BLaER1 (cell line): ENCODE data around the gene CD19.
A peak's percentile ranks its signal among the peaks of the same experiment; 100 is the strongest.
"Not testable (repeated sequence)": the region's sequence is repeated elsewhere in the genome, so short reads cannot be mapped to it uniquely, and the experiment has no call there.

Source experiments
- H3K27ac ChIP-seq: shearing (Covaris generic); formaldehyde crosslinking; 2 replicates; pipeline ENCODE4 v1.8.1; 2022
- H3K27me3 ChIP-seq: shearing (Covaris generic); formaldehyde crosslinking; 2 replicates; pipeline ENCODE4 v1.8.1; 2022
- H3K36me3 ChIP-seq: shearing (Covaris generic); formaldehyde crosslinking; 2 replicates; pipeline ENCODE4 v1.8.1; 2022
- H3K4me1 ChIP-seq: shearing (Covaris generic); formaldehyde crosslinking; 2 replicates; pipeline ENCODE4 v1.8.1; 2022
- H3K4me2 ChIP-seq: shearing (Covaris generic); formaldehyde crosslinking; 2 replicates; pipeline ENCODE4 v1.8.1; 2022
- H3K4me3 ChIP-seq: shearing (Covaris generic); formaldehyde crosslinking; 2 replicates; pipeline ENCODE4 v1.8.1; 2022
- H3K9ac ChIP-seq: shearing (Covaris generic); formaldehyde crosslinking; 2 replicates; pipeline ENCODE4 v1.8.1; 2022
- H3K9me3 ChIP-seq: shearing (Covaris generic); formaldehyde crosslinking; 2 replicates; pipeline ENCODE4 v1.8.1; 2022
- H4K20me1 ChIP-seq: shearing (Covaris generic); formaldehyde crosslinking; 2 replicates; pipeline ENCODE4 v1.8.1; 2022
- Cebpa-rat ChIP-seq: shearing (Covaris generic); IDR thresholded peaks from 2 replicates; pipeline ENCODE4 v1.8.1; 2022

Gene CD19

GRCh38 chr16:28933171-28933570 lies 1.4 kb downstream of the CD19 start:
- Histone ChIP-seq H3K27me3 (no peaks in the 10 kb centered on the region), H3K36me3 (peaks cover 52% of the 10 kb centered on the region), H3K4me2 (peak overlapping the region; percentile 99), H3K4me3 (peak overlapping the region; percentile 93), H4K20me1 (peaks cover 33% of the 10 kb centered on the region), H3K9me3 (no peaks in the 10 kb centered on the region), H3K27ac (peak overlapping the region; percentile 99), H3K4me1 (peaks cover 77% of the 10 kb centered on the region), H3K9ac (peak overlapping the region; percentile 99)
- no peak for TF ChIP-seq Cebpa-rat

GRCh38 chr16:28935346-28935745 lies 3.6 kb downstream of the CD19 start:
- Histone ChIP-seq H3K36me3 (peaks cover 74% of the 10 kb centered on the region), H4K20me1 (peaks cover 50% of the 10 kb centered on the region), H3K27ac (no peak overlapping the region), H3K27me3 (no peaks in the 10 kb centered on the region), H3K4me1 (peaks cover 55% of the 10 kb centered on the region), H3K4me2 (peak overlapping the region; percentile 99), H3K9ac (no peak overlapping the region), H3K9me3 (no peaks in the 10 kb centered on the region), H3K4me3 (no peak overlapping the region)
- TF ChIP-seq Cebpa-rat: no peak

- peak overlapping the region; percentile 99 for H3K4me2 ChIP-seq
- no peak for TF ChIP-seq Cebpa-rat
- H3K9ac ChIP-seq: peak overlapping the region; percentile 29; the same call in 1 of the 2 replicates
- no peak overlapping the region for H3K4me3 ChIP-seq
- H3K27ac ChIP-seq: peak overlapping the region; percentile 35; the same call in 1 of the 2 replicates
- peaks cover 47% of the 10 kb centered on the region for H3K4me1 ChIP-seq
- H3K27me3 ChIP-seq: no peaks in the 10 kb centered on the region
- H3K36me3 ChIP-seq: peaks cover 75% of the 10 kb centered on the region
- peaks cover 50% of the 10 kb centered on the region for H4K20me1 ChIP-seq
- H3K9me3 ChIP-seq: no peaks in the 10 kb centered on the region
Measured at GRCh38 chr16:28935924-28936783, 4.4 kb downstream of the CD19 start.

GRCh38 chr16:28936784-28937155 lies 5.0 kb downstream of the CD19 start:
- Histone ChIP-seq H4K20me1 (peaks cover 50% of the 10 kb centered on the region), H3K4me3 (no peak overlapping the region), H3K9me3 (no peaks in the 10 kb centered on the region), H3K9ac (no peak overlapping the region), H3K27ac (no peak overlapping the region), H3K36me3 (peaks cover 75% of the 10 kb centered on the region), H3K4me1 (peaks cover 42% of the 10 kb centered on the region), H3K27me3 (no peaks in the 10 kb centered on the region), H3K4me2 (no peak overlapping the region)
- no peak for TF ChIP-seq Cebpa-rat

GRCh38 chr16:28937222-28937876 lies 5.6 kb downstream of the CD19 start:
- Histone ChIP-seq H3K27ac (no peak overlapping the region), H4K20me1 (peaks cover 50% of the 10 kb centered on the region), H3K36me3 (peaks cover 75% of the 10 kb centered on the region), H3K27me3 (no peaks in the 10 kb centered on the region), H3K4me3 (no peak overlapping the region), H3K4me1 (peaks cover 42% of the 10 kb centered on the region), H3K4me2 (no peak overlapping the region), H3K9me3 (no peaks in the 10 kb centered on the region), H3K9ac (no peak overlapping the region)
- no peak for TF ChIP-seq Cebpa-rat

GRCh38 chr16:28938721-28939120 lies 7.0 kb downstream of the CD19 start:
- H3K4me1 ChIP-seq: peaks cover 42% of the 10 kb centered on the region
- H3K27ac ChIP-seq: no peak overlapping the region
- no peak overlapping the region for H3K9ac ChIP-seq
- TF ChIP-seq Cebpa-rat: no peak
- H3K27me3 ChIP-seq: no peaks in the 10 kb centered on the region
- H3K4me2 ChIP-seq: no peak overlapping the region
- no peaks in the 10 kb centered on the region for H3K9me3 ChIP-seq
- H3K36me3 ChIP-seq: peaks cover 67% of the 10 kb centered on the region
- H3K4me3 ChIP-seq: no peak overlapping the region
- H4K20me1 ChIP-seq: peaks cover 50% of the 10 kb centered on the region

GRCh38 chr16:28939825-28940224 lies 8.1 kb downstream of the CD19 start:
- H3K4me3 ChIP-seq, H3K4me2 ChIP-seq, H3K9me3 ChIP-seq, H3K27me3 ChIP-seq, H3K9ac ChIP-seq, H3K27ac ChIP-seq: not testable (repeated sequence)
- H4K20me1 ChIP-seq: peaks cover 45% of the 10 kb centered on the region
- H3K4me1 ChIP-seq: peaks cover 42% of the 10 kb centered on the region
- H3K36me3 ChIP-seq: peaks cover 57% of the 10 kb centered on the region

- Histone ChIP-seq H4K20me1 (peaks cover 15% of the 10 kb centered on the region; the same call in 1 of the 2 replicates), H3K4me1 (peaks cover 31% of the 10 kb centered on the region), H3K27ac (0 out of 2 replicates have a peak overlapping the region, but pooled peaks have one; percentile 51), H3K4me2 (peak overlapping the region; percentile 50), H3K9me3 (no peaks in the 10 kb centered on the region), H3K27me3 (no peaks in the 10 kb centered on the region), H3K9ac (0 out of 2 replicates have a peak overlapping the region, but pooled peaks have one; percentile 7), H3K4me3 (no peak overlapping the region), H3K36me3 (peaks cover 22% of the 10 kb centered on the region)
- TF ChIP-seq Cebpa-rat: no peak
Measured at GRCh38 chr16:28943281-28943680, 11.5 kb downstream of the CD19 start.

GRCh38 chr16:28946681-28947080 lies 14.9 kb downstream of the CD19 start:
- Histone ChIP-seq H3K9ac (no peak overlapping the region; the same call in 1 of the 2 replicates), H3K27me3 (no peaks in the 10 kb centered on the region), H3K4me2 (no peak overlapping the region), H3K36me3 (no peaks in the 10 kb centered on the region), H4K20me1 (peaks cover 6% of the 10 kb centered on the region; the same call in 1 of the 2 replicates), H3K4me3 (no peak overlapping the region), H3K9me3 (no peaks in the 10 kb centered on the region), H3K4me1 (peaks cover 38% of the 10 kb centered on the region), H3K27ac (no peak overlapping the region)
- no peak for TF ChIP-seq Cebpa-rat
